ACC112 (cell line): ENCODE data around the gene PLAU.
"Not testable (repeated sequence)": the region's sequence is repeated elsewhere in the genome, so short reads cannot be mapped to it uniquely, and the experiment has no call there.

ENCODE experiments used
- H2AFZ ChIP-seq: fragments of 200-600 bp; sonication (generic); one replicate; pipeline ENCODE4 v1.6.0; 2017; ENCODE audit warnings: antibody characterized with exemption, low read length; ENCODE audit not compliant: unreplicated experiment
- H3K27ac ChIP-seq: fragments of 200-600 bp; sonication (generic); 2 replicates; pipeline ENCODE4 v1.5.1; 2014; ENCODE audit warnings: low read depth, mild to moderate bottlenecking, antibody characterized with exemption, low read length, moderate library complexity
- H3K27me3 ChIP-seq: fragments of 200-600 bp; sonication (generic); 2 replicates; pipeline ENCODE4 v1.6.1; 2014; ENCODE audit warnings: mild to moderate bottlenecking, antibody characterized with exemption, low read length, moderate library complexity, mixed read lengths; ENCODE audit not compliant: insufficient read depth
- H3K36me3 ChIP-seq: fragments of 200-600 bp; sonication (generic); 2 replicates; pipeline ENCODE4 v1.6.1; 2016; ENCODE audit warnings: mild to moderate bottlenecking, antibody characterized with exemption, low read length, moderate library complexity, mixed read lengths; ENCODE audit not compliant: insufficient read depth
- H3K4me1 ChIP-seq: fragments of 200-600 bp; sonication (generic); one replicate; pipeline ENCODE4 v1.6.1; 2016; ENCODE audit warnings: low read length, mixed read lengths; ENCODE audit not compliant: insufficient read depth, unreplicated experiment, control insufficient read depth
- H3K4me3 ChIP-seq: fragments of 200-600 bp; sonication (generic); 2 replicates; pipeline ENCODE4 v1.5.1; 2014; ENCODE audit warnings: mild to moderate bottlenecking, low read depth, low read length
- H3K79me2 ChIP-seq: fragments of 200-600 bp; sonication (generic); one replicate; pipeline ENCODE4 v1.6.0; 2016; ENCODE audit warnings: low read length; ENCODE audit not compliant: control insufficient read depth, unreplicated experiment, insufficient read depth

Gene PLAU

DNA sequence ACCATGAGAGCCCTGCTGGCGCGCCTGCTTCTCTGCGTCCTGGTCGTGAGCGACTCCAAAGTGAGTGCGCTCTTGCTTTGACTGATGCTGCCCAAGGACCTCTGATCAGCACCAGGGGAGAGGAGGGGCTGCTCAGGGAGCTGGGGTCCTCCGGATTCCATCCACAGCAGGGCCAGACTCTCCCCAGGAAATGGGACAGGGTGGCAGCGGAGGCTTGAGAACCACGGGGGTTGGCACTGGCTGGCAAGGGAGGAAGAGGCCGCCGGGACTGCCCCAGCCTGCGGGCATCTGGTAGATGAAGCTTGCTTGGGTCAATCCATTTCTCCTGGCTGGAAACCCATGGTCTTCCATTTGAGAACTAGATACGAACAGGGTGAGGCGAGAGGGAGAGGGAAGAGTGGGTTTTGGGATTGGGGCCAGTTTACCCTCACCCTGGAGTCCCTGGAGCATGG, 647 bp downstream of the PLAU start:
- H3K4me1 ChIP-seq = peaks cover 47% of the 10 kb centered on the region
- no peak overlapping the region for H3K27ac ChIP-seq
- peaks cover 12% of the 10 kb centered on the region for H3K79me2 ChIP-seq
- H3K27me3 ChIP-seq = no peaks in the 10 kb centered on the region
- peaks cover 15% of the 10 kb centered on the region for H3K36me3 ChIP-seq
- peak overlapping the region; percentile 88 for H3K4me3 ChIP-seq
- no peak overlapping the region for H2AFZ ChIP-seq

DNA sequence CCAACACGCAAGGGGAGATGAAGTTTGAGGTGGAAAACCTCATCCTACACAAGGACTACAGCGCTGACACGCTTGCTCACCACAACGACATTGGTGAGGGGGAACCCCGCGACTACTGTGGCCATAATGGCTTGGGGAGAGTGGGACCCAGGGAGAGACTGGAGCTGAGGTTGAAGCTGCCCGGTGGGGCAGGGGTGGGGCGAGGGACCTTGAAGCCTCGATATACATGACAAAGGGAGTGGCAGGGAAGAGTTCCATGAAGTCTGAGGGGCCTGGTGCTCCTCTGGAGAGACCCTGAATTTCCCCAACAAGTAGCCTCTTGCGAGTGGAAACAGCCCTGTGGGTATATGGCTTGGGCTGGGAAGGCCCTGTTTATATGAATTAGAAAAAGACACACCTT, 3.1 kb downstream of the PLAU start:
- no peak overlapping the region for H3K27ac ChIP-seq

DNA sequence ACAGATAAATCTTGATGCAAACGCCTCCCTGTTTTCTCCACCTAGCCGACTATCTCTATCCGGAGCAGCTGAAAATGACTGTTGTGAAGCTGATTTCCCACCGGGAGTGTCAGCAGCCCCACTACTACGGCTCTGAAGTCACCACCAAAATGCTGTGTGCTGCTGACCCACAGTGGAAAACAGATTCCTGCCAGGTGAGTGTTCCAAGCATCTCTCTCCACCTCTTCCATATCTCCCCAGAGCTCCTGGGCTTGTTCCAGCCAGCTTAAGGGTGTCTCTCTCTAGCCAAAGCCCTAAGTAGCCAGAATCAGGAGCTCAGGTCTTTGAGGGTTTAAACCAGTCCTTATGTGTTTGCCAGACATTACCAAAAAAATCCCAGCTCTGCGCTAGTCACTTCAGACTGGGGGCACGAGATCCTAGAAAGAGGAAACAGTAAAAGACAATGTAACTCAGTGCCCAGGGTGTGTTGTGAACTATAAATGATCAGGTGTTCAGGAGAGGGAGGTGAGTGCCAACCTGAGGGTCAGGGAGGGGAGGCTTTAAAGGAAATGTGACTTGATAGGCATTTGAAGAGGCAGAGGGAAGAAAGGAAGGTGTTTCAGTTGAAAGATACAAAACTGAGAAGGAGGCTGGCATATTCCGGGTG, 4.4 kb downstream of the PLAU start:
- Histone ChIP-seq H3K79me2 (peaks cover 12% of the 10 kb centered on the region), H3K27ac (no peak overlapping the region), H3K27me3 (no peaks in the 10 kb centered on the region), H2AFZ (no peak overlapping the region), H3K4me3 (no peak overlapping the region), H3K4me1 (peaks cover 20% of the 10 kb centered on the region), H3K36me3 (peaks cover 21% of the 10 kb centered on the region)

More for the DNA sequence above, 3.1 kb downstream of the PLAU start:
- no peak overlapping the region for H3K4me3 ChIP-seq
- no peaks in the 10 kb centered on the region for H3K27me3 ChIP-seq
- peaks cover 31% of the 10 kb centered on the region for H3K4me1 ChIP-seq
- H3K79me2 ChIP-seq = peaks cover 12% of the 10 kb centered on the region
- peaks cover 21% of the 10 kb centered on the region for H3K36me3 ChIP-seq
- H2AFZ ChIP-seq = no peak overlapping the region

DNA sequence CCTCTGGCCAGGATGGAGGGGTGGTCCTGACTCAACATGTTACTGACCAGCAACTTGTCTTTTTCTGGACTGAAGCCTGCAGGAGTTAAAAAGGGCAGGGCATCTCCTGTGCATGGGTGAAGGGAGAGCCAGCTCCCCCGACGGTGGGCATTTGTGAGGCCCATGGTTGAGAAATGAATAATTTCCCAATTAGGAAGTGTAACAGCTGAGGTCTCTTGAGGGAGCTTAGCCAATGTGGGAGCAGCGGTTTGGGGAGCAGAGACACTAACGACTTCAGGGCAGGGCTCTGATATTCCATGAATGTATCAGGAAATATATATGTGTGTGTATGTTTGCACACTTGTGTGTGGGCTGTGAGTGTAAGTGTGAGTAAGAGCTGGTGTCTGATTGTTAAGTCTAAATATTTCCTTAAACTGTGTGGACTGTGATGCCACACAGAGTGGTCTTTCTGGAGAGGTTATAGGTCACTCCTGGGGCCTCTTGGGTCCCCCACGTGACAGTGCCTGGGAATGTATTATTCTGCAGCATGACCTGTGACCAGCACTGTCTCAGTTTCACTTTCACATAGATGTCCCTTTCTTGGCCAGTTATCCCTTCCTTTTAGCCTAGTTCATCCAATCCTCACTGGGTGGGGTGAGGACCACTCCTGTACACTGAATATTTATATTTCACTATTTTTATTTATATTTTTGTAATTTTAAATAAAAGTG, 6.0 kb downstream of the PLAU start:
- no peak overlapping the region for H2AFZ ChIP-seq
- peaks cover 5% of the 10 kb centered on the region for H3K79me2 ChIP-seq
- no peaks in the 10 kb centered on the region for H3K27me3 ChIP-seq
- H3K4me3 ChIP-seq = no peak overlapping the region
- peaks cover 15% of the 10 kb centered on the region for H3K4me1 ChIP-seq
- no peak overlapping the region for H3K27ac ChIP-seq
- H3K36me3 ChIP-seq = peaks cover 21% of the 10 kb centered on the region

GRCh38 chr10:73917566-73918305, 6.8 kb downstream of the PLAU start:
- Histone ChIP-seq H3K79me2 (peaks cover 2% of the 10 kb centered on the region), H3K4me3 (no peak overlapping the region), H2AFZ (no peak overlapping the region), H3K27ac (no peak overlapping the region), H3K27me3 (no peaks in the 10 kb centered on the region), H3K4me1 (peaks cover 15% of the 10 kb centered on the region), H3K36me3 (peaks cover 21% of the 10 kb centered on the region)

- peaks cover 21% of the 10 kb centered on the region for H3K36me3 ChIP-seq
- peaks cover 10% of the 10 kb centered on the region for H3K4me1 ChIP-seq
- H3K4me3 ChIP-seq, H3K27ac ChIP-seq, H3K79me2 ChIP-seq, H3K27me3 ChIP-seq: not testable (repeated sequence)
- H2AFZ ChIP-seq = peak overlapping the region; percentile 87
Observed at GRCh38 chr10:73919481-73919880, 8.5 kb downstream of the PLAU start.

DNA sequence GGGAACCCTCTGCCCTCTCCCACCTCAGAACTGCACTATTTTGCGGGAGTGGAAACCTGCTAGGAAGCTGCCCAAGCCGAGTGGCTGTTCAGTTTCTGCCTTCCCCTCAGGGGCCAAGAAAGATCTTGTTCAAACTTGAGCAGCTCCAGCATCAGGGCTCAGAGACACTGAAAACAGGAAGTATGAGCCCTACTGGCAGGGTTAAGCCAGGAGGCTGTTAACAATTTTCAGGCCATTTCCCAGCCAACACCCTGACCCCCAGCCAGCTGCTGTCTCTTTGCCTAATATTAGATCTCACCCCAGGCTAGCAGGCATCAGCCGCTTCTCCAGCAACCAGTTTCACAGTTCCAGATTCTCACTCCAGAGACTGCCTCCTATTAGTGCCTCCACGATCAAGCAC, 9.2 kb downstream of the PLAU start:
- no peaks in the 10 kb centered on the region for H3K79me2 ChIP-seq
- H3K4me1 ChIP-seq = peaks cover 6% of the 10 kb centered on the region
- peaks cover 18% of the 10 kb centered on the region for H3K36me3 ChIP-seq
- no peaks in the 10 kb centered on the region for H3K27me3 ChIP-seq
- H2AFZ ChIP-seq = peak overlapping the region; percentile 87
- H3K4me3 ChIP-seq = no peak overlapping the region
- H3K27ac ChIP-seq = no peak overlapping the region; the same call in 1 of the 2 replicates

DNA sequence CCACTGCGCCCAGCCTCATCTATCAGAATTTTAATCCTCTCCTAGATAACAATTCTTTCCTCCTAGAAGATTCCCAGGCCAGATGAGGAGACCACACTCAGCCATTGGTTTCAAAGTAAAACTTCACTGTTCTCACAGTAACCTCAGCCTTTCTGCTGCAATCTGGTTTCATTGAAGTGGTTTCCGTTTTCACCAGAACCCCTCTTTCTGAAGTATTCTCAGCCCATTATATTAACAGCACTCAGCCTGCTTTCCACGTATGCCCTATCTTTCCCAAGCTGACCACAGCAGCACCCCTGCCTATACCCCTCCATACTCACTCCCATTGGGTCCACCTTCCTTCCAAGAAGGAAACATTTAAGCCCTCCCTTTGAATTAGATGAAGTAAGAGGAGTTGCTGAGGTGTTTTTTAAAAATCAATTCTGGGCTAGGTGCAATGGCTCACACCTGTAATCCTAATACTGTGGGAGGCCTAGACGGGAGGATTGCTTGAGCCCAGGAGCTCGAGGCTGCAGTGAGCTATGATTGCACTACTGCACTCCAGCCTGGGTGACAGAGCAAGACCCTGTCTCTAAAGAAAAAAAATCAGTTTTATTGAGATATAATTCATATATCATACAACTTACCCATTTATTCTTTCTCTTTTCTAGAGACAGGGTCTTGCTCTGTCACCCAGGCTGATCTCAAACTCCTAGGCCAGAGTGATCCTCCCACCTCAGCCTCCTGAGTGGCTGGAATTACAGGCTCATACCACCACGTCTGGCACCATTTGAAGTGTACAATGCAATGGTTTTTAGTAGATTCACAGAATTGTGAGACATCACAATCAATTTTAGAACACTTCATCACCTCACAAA, 11.3 kb downstream of the PLAU start:
- H3K27me3 ChIP-seq = no peaks in the 10 kb centered on the region
- H3K36me3 ChIP-seq = no peaks in the 10 kb centered on the region
- no peaks in the 10 kb centered on the region for H3K79me2 ChIP-seq
- no peaks in the 10 kb centered on the region for H3K4me1 ChIP-seq
- H2AFZ ChIP-seq = no peak overlapping the region
- no peak overlapping the region for H3K4me3 ChIP-seq
- no peak overlapping the region for H3K27ac ChIP-seq

GRCh38 chr10:73922864-73923133, 11.9 kb downstream of the PLAU start:
- no peak overlapping the region for H3K4me3 ChIP-seq
- H3K27ac ChIP-seq = no peak overlapping the region
- no peaks in the 10 kb centered on the region for H3K27me3 ChIP-seq
- no peaks in the 10 kb centered on the region for H3K79me2 ChIP-seq
- H3K4me1 ChIP-seq = no peaks in the 10 kb centered on the region
- no peak overlapping the region for H2AFZ ChIP-seq
- no peaks in the 10 kb centered on the region for H3K36me3 ChIP-seq

- H3K4me1 ChIP-seq = no peaks in the 10 kb centered on the region
- no peak overlapping the region for H3K27ac ChIP-seq
- no peak overlapping the region for H2AFZ ChIP-seq
- H3K4me3 ChIP-seq = no peak overlapping the region
- no peaks in the 10 kb centered on the region for H3K36me3 ChIP-seq
- H3K27me3 ChIP-seq = no peaks in the 10 kb centered on the region
- H3K79me2 ChIP-seq = no peaks in the 10 kb centered on the region
Observed at GRCh38 chr10:73923935-73924598, 13.1 kb downstream of the PLAU start.
